Brain microvascular endothelial cell (primary cell): ENCODE results near the gene MEGF11.

ENCODE experiments used
- DNase-seq: peaks from one replicate; pipeline ENCODE4 v3.0.0-alpha.2; 2020
- H3K27ac ChIP-seq: fragments of 250-450 bp; sonication (Bioruptor Pico); 2 replicates; pipeline ENCODE4 v1.5.1; 2020; ENCODE audit warnings: mild to moderate bottlenecking, moderate library complexity
- H3K27me3 ChIP-seq: fragments of 250-450 bp; sonication (Bioruptor Pico); replicated peaks from 2 replicates; pipeline ENCODE4 v1.5.1; 2020; ENCODE audit warnings: mild to moderate bottlenecking
- H3K36me3 ChIP-seq: fragments of 250-450 bp; sonication (Bioruptor Pico); replicated peaks from 2 replicates; pipeline ENCODE4 v1.5.1; 2020; ENCODE audit warnings: mild to moderate bottlenecking
- H3K4me3 ChIP-seq: 2 replicates; pipeline ENCODE4 v1.5.1; 2011; ENCODE audit warnings: low read depth, mild to moderate bottlenecking, control low read depth, low read length, moderate library complexity
- CTCF ChIP-seq: IDR thresholded peaks from 2 replicates; pipeline ENCODE4 v1.5.1; 2011; ENCODE audit warnings: low read depth, mild to moderate bottlenecking, moderate library complexity, low read length, control low read depth, inconsistent platforms; ENCODE audit errors: missing control alignments
- in situ Hi-C: cut with HindIII; loops from 2 replicates; pipeline ENCODE4 v1.10.0; 2017; ENCODE audit warnings: low sequenced_read_pairs, low pct_ligation_motif_present

Gene MEGF11

GRCh38 chr15:65922621-65923020 is 330.9 kb downstream of the MEGF11 start:
- Histone ChIP-seq H3K27ac (no peak overlapping the region), H3K36me3 (no peaks in the 10 kb centered on the region), H3K4me3 (no peak overlapping the region), H3K27me3 (no peaks in the 10 kb centered on the region)
- DNase-seq: no peak
- in situ Hi-C loops: no loop called here
- no peak for TF ChIP-seq CTCF

DNA sequence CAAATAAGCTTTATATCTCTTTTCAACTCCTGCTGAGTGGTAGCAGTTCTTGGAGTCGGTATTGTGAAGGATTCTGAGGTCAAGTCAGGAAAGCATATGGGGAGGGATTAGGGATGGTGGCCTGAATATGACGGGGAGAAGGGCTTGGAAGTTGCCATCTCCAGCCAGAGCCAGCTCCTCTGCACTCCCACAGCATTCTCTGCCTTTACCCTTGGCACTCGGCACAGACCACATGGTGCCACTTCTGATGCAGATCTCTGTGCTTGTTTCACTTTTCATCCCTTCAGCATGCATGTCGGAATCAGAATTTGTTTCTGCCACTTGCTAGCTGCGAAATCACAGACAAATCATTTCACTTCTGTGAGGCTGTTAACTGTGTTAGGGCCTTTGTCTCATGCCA is 331.8 kb downstream of the MEGF11 start:
- TF ChIP-seq CTCF: no peak
- no peak overlapping the region for H3K4me3 ChIP-seq
- H3K36me3 ChIP-seq: no peaks in the 10 kb centered on the region
- H3K27ac ChIP-seq: no peak overlapping the region
- no peaks in the 10 kb centered on the region for H3K27me3 ChIP-seq
- in situ Hi-C loops: no loop called here
- no peak for DNase-seq

DNA sequence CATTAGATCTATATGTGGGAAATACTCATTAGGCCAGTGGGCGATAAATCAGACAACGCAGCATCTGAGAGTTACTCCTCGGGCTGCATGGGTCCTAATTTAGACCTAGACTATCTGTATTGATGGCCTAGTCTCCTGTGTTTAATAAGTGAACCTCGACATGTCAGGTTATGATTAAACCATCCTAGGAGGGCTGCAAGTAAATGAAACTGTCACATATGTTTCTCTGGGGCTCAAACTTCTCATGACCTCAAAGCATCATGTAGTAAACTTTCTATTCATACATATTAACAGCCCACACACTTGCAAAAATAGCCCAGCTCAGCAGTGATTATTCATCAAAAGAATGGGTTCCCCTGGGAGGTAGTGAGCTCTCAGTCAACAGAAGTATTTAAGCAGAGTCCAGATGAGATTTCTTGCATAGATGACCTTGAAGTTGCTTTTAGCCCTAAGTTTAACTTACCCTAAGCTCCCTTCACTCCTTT is 332.7 kb downstream of the MEGF11 start:
- H3K27me3 ChIP-seq: no peaks in the 10 kb centered on the region
- in situ Hi-C loops: no loop called here
- no peak overlapping the region for H3K4me3 ChIP-seq
- H3K36me3 ChIP-seq: no peaks in the 10 kb centered on the region
- no peak for DNase-seq
- TF ChIP-seq CTCF: no peak
- H3K27ac ChIP-seq: no peak overlapping the region

DNA sequence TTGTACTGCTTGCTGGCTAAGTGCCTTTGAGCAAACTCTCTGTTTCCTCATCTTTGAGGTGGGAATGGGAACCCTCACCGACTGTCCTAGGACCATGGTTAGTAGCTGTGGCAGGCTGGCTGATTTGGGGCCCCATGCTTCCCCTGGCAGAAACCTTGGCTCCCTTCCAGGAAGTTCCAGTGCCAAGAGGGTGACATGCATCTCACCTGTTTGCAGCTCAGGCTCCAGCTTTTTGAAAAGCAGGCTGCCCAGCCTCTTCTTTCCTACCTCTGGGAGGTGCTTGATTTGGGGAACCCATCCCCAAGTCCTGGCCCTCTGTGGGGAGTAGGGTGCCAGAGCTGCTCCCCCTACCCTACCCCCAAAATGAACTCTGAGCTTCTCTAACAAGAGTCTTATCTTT is 333.4 kb downstream of the MEGF11 start:
- no peak overlapping the region for H3K4me3 ChIP-seq
- no peaks in the 10 kb centered on the region for H3K36me3 ChIP-seq
- H3K27ac ChIP-seq: no peak overlapping the region
- DNase-seq: no peak
- in situ Hi-C loops: no loop called here
- no peaks in the 10 kb centered on the region for H3K27me3 ChIP-seq
- TF ChIP-seq CTCF: no peak

- no peak overlapping the region for H3K4me3 ChIP-seq
- in situ Hi-C loops: no loop called here
- no peaks in the 10 kb centered on the region for H3K36me3 ChIP-seq
- no peaks in the 10 kb centered on the region for H3K27me3 ChIP-seq
- DNase-seq: no peak
- no peak for TF ChIP-seq CTCF
- no peak overlapping the region for H3K27ac ChIP-seq
These were observed 334.2 kb downstream of the MEGF11 start for GRCh38 chr15:65919353-65919752.

GRCh38 chr15:65918945-65919344 is 334.6 kb downstream of the MEGF11 start:
- no peak for DNase-seq
- Histone ChIP-seq H3K36me3 (no peaks in the 10 kb centered on the region), H3K27ac (no peak overlapping the region), H3K4me3 (no peak overlapping the region), H3K27me3 (no peaks in the 10 kb centered on the region)
- TF ChIP-seq CTCF: no peak
- in situ Hi-C loops: no loop called here
